ENCODE data around the gene SLC5A12.

Gene SLC5A12

DNA sequence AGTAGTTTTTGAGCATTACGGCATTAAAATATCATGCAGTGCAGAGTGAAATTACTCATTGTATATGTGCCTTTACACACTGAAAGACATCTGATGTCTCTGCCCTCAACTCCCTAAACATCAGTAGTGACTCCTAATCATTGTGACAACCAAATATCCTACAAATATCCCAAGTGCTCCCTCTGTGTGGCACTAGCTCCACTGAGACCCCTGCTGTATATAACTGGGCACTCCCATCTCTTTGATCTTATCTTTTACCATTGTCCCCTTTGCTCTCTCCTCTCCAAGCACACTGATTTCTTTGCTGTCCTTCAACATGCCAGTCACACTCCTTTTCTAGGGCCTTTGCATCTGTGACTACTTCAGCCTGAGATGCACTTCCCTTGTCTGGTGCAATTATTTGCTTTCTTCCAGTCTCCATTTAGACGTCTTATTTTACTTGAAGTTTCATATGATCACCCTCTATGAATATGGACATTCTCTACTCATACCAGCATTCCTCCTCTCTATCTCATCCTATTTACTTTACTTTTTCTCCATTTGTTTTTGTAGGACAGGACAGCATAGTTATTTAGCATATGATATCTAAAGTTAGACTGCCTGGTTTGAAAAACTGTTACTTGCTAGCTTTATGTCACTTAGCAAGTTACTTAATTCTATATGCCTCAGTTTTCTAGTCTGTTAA is 2.4 kb downstream of the SLC5A12 start:
- no peak for FAIRE-seq

GRCh38 chr11:26717771-26718170 is 4.1 kb downstream of the SLC5A12 start:
- FAIRE-seq = no peak

DNA sequence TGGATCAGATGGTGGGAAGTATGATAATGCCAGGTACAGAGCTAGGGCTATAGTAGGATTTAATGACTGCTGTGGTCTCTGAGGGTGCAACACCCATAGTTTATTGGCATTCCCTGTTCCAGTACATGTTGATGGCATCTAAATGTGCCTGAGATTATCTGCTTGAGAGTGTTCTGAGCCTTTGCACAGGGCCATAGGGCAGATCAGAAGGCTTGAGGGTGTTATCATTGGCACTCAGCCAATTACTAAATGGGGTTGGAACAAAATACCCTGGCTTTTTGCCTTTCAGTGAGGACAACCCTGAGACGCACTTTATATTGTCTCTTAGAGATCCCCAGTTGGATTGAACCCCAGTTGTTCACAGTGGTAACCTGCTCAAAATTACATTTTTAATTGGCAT is 6.7 kb downstream of the SLC5A12 start:
- no peak for FAIRE-seq

DNA sequence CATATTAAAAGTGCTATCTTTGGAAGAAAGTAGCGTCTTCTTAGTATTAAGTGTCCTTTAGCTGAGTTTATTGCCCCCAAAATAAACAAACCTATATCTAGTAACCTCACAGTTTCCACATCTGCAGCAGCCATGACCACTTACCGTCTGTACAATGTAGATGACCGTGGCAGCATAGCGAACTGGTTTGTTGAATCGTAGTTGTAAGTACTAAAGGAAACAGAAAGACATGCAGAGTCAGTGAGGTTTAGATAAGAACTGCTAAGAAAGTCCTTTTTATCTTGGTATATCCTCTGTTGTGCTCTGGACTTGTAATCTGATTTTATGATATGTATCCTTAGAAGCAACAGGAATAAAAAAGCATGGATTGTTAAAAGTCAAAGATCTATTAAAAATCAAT is 9.4 kb downstream of the SLC5A12 start:
- no peak for FAIRE-seq

DNA sequence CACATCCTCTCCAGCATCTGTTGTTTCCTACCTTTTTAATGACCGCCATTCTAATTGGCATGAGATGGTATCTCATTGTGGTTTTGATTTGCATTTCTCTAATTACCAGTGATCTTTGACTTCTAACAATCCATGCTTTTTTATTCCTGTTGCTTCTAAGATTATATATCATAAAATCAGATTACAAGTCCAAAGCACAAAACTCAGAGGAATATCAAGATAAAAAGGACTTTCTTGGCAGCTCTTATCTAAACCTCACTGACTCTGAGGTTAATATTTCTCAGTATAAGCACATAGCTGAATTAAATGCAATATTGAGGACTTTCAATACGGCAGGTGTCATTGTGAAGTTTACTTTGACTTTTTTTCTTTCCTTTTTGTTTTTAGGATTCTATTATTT is 11.4 kb downstream of the SLC5A12 start:
- FAIRE-seq = no peak

DNA sequence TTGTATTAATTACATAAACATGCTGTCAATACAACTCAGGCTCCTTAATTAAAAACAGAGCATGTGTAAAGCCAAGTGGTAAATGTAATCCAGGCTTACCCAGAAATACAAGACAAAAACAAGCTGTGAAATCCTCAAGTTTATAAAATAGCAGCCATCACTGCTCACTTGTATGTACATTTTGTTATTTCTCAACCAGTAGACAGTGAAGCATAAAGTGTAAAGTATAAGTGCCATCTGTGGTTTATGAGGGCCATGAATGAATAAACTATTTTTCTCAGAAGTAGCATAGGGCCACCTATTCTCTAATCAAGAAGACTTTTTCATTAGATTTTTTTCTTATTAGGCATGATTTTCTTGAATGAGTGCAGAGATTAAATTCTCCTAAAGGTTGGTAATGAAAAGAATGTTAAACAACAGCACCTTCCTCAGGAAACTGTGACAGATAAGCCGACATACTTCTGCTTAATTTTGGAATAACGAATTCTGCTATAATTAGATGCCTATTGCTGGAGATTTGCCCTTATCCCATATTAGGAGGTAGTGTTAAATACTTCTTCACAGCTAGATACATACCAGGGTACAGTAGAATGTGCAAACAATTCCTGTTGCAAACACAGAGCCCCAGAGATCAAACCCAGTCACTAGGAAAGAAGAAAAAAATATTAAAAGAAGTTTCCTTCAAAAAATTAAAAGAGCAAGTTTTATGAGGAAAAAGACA is 13.0 kb downstream of the SLC5A12 start:
- FAIRE-seq = no peak

- no peak for FAIRE-seq
Measured at GRCh38 chr11:26706181-26706580, 15.7 kb downstream of the SLC5A12 start.

GRCh38 chr11:26704249-26704648 is 17.6 kb downstream of the SLC5A12 start:
- FAIRE-seq = no peak

GRCh38 chr11:26703411-26704191 is 18.3 kb downstream of the SLC5A12 start:
- no peak for FAIRE-seq

DNA sequence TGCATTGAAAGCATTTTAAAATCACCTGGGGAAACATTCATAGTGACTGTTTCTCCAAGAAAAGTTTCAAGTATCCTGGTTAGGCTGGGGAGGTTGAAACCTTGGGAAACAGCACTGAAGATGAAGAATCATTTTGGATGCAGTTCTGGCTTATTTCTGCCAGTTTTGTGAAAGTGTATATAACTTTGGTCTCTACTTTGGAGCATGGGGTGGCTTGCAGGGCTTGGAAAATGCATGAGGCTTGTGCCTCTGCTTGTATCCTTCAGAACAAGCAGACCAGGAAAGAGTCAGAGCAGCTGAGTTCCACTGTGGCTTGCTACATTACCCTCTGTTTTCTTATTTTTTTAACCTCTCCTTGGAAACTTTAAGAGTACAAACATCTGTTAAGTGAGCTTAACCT is 19.5 kb downstream of the SLC5A12 start:
- FAIRE-seq = no peak

- FAIRE-seq = no peak
Measured at GRCh38 chr11:26700574-26701235, 21.2 kb downstream of the SLC5A12 start.

- no peak for FAIRE-seq
Measured at GRCh38 chr11:26698224-26698623, 23.6 kb downstream of the SLC5A12 start.

DNA sequence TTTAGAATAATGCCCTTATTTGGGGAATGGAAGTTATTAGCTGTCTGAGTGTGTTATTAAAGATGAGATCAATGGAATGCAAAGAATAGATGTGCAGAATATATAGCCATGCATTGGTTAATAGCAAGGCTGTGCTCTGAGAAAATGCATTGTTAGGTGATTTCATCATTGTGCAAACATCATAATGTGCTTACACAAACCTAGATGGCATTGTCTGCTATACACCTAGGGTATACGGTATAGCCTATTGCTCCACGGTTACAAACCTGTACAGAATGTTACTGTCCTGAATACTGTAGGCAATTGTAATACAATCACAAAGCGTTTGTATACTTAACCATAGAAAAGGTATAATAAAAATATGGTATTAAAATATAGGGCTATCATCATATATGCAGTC is 25.5 kb downstream of the SLC5A12 start:
- no peak for FAIRE-seq

DNA sequence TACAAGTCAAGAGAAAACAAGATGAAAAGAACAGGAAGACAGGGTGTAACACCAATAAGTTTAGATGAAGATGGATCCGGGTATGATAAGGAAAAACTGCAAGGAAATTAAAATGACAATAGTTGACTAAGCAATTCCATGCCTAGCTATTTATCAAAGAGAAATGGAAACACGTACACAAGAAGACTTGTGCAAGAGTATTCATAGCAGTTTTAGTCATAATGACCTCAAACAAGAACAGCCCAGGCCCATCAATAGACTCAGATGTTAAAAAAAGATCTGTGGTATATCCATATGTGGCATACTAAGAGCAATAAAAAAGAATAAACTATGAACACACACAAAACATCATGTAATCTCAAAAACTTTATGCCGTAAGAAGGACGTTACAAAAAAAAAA is 33.2 kb downstream of the SLC5A12 start:
- FAIRE-seq = no peak

- FAIRE-seq = no peak
Measured at GRCh38 chr11:26687351-26687750, 34.5 kb downstream of the SLC5A12 start.

- FAIRE-seq = no peak
Measured at GRCh38 chr11:26677566-26677965, 44.3 kb downstream of the SLC5A12 start.

DNA sequence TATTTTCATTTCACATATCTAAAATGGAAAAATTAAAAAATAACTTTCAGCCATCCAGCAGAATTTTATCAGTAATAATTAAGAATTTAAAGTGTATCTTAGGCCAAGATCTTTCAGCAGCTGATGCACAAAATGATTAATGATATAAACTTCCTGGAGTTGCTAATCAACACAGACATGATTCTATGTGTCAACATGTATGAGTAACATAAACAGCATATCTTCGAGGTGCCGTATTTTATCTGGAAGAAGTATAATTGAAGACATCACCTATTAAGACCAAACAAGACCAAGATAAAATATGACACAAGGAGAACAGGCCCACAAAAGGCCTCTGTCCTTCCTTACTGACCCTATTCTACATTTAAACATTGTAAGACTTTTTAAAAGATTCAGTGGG is 45.2 kb downstream of the SLC5A12 start:
- no peak for FAIRE-seq

DNA sequence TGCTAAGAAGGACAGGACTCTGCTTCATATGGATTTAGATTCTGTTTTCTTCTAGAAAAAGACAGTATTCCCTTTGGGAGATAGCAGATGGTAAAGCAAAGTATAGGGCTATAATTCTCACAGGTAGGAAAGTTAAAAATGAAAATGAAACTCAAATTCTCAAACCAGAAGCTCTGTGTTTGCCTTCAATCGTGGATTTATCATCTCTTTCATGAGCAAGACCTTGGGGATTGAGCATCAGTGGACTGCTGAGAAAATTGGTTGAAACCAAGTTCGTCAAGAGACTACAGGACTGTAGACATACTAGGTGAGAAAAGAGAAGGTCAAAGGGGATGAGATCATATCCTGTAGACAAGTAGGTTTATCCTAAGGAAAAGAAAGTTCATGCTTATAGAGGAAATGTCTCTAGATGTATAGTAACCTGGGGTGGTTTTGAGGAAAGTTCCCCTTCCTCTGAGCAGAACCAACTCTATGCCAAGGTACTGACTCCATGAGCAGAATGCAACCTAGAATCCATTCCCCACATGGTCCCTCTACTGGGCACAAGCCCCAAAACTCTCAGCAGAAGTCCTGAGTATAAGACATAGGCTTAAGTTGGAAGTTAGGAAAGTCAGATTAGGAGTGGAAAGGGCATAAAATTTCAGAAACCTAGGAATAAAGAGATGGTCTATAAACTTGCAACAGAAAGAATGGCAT is 46.5 kb downstream of the SLC5A12 start:
- FAIRE-seq = no peak

- no peak for FAIRE-seq
Measured at GRCh38 chr11:26665946-26666345, 55.9 kb downstream of the SLC5A12 start.

DNA sequence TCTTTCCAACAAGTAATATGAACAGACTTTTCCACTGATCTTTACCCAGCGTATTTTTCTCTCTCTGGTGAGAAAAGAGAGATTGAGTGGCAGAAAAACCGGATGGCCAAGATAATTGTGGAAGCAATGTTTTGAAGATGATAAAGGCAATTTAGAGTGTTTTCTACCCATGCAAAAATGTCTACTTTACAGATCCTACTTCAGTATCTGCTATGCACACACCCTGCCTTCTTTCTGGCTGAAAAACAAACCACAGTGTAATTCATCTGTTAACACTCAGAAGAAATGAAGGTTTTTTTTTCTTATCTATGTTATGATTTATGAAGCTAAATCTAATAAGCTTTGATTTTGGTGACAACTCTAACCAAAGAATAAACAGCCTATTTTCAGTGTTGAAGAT is 56.8 kb downstream of the SLC5A12 start:
- no peak for FAIRE-seq

GRCh38 chr11:26662916-26663315 is 58.9 kb downstream of the SLC5A12 start:
- no peak for FAIRE-seq

DNA sequence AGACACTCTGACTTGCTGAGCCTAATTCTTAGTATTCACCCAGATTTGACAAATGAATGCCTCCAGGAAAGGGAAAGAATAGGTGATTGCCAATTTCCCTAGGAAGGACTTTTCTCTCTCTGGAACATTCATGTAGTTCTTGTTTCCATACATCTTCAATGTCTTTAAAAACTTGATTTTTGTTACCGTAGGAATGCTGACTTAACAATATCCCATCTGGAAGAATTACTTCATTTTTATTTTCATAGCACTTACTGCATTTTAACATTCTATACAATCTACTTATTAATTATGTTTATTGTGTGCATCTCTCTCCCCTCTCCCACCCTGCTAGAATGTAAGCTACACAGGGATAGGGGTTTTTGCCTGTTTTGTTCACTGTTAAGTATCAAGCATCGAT is 66.6 kb downstream of the SLC5A12 start:
- FAIRE-seq = no peak

DNA sequence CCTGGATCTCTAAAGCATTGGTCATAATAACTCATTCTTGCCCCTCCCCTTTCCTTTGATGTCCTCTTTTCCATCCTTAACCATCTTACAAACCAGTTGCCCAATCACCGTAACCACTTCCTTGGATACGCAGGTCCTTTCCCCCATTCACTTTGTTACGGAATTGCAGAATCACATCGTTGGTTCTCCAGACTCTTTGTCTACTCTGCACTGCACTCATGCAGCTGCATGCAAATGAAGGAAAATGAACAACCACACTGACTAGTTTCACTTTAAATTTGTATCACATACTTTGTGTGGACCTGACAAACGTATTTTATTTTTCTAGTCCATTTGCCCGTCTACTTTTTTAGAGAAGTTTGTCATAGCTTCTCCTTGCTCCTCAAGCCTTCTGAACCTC is 69.9 kb downstream of the SLC5A12 start:
- FAIRE-seq = no peak
